ENCODE measurements around the gene GOLGA6L10. TPM values are rescaled to one million over a fixed set of nuclear protein-coding genes. Genes with fewer than 3 reads are reported as not detected.
"Not testable (repeated sequence)": the region's sequence is repeated elsewhere in the genome, so short reads cannot be mapped to it uniquely, and the experiment has no call there.

The GOLGA6L10 gene, protein sequence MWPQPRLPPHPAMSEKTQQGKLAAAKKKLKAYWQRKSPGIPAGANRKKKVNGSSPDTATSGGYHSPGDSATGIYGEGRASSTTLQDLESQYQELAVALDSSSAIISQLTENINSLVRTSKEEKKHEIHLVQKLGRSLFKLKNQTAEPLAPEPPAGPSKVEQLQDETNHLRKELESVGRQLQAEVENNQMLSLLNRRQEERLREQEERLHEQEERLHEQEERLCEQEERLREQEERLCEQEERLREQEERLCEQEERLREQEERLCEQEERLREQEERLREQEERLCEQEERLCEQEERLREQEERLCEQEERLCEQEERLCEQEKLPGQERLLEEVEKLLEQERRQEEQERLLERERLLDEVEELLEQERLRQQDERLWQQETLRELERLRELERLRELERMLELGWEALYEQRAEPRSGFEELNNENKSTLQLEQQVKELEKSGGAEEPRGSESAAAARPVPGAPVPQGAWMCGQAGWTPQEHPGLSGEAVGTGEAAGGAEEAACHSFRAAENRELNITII
- total RNA-seq: 1 to 10 TPM in 1 of 2 experiments, under 1 TPM in 1; 0.95 to 1.1 TPM

DNA sequence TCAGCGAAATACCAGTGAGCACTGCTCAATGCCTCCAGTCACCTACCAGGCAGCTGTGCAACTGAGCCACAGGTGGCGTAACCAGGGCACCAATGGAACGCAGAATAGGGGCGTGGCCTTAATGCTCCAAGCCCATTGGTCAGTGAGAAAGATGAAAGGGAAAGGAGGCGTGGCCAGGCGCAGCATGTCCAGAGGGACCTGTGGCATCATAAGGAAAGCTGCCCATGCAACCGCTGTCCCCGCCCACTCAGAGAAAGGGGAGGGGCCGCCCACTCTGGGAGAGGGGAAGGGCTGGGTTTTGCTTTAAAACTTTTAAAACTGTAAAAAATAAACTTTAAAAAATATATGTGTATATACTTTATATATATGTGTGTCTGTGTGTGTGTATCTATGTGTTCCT is at the start of gene GOLGA6L10:
TSS of gene GOLGA6L10 (minus strand) at position 101 of the 400 bp plus-strand sequence. CDS start at position 1, 100 bp downstream.
- H3K36me3 Mint-ChIP-seq (ENCODE audit: low read depth); H3K27ac Mint-ChIP-seq; H3K4me3 Mint-ChIP-seq; POLR2A ChIA-PET; H3K27me3 Mint-ChIP-seq; DNase-seq; H3K9me3 Mint-ChIP-seq; CTCF ChIA-PET; H3K4me1 Mint-ChIP-seq: not testable (repeated sequence)

- Mint-ChIP-seq H3K9me3 (no peaks in the 10 kb centered on the region), H3K27ac (no peak overlapping the region), H3K4me1 (peaks cover 3% of the 10 kb centered on the region), H3K4me3 (no peak overlapping the region), H3K36me3 (ENCODE audit: low read depth) (no peaks in the 10 kb centered on the region), H3K27me3 (no peaks in the 10 kb centered on the region)
- ChIA-PET POLR2A (no interaction called here), CTCF (no interaction called here)
- DNase-seq: no peak
Observed at GRCh38 chr15:82398785-82399184, 49.5 kb upstream of the GOLGA6L10 start.

DNA sequence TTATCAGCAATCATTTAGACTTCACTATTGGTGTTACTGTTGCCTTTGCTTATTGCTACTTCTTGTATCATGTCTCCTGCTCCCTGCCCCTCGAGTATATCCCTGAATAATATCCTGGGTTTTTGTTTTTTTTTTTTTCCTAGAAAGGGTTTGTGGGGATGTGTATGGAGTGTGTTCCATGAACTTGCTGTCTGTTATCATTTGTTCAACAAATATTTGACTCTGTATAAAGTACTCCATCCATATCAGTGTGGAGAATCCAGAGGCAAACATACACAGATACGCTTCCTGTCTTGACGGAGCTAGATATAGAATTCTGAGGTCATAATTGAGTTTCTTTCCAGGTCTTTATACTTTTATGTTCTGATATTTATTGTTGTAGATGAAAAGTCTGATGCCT is 48.5 kb upstream of the GOLGA6L10 start:
- Mint-ChIP-seq H3K9me3 (no peaks in the 10 kb centered on the region), H3K27ac (no peak overlapping the region), H3K36me3 (ENCODE audit: low read depth) (no peaks in the 10 kb centered on the region), H3K27me3 (no peaks in the 10 kb centered on the region), H3K4me1 (peaks cover 3% of the 10 kb centered on the region), H3K4me3 (no peak overlapping the region)
- CTCF ChIA-PET: no interaction called here
- POLR2A ChIA-PET: no interaction called here
- no peak for DNase-seq

DNA sequence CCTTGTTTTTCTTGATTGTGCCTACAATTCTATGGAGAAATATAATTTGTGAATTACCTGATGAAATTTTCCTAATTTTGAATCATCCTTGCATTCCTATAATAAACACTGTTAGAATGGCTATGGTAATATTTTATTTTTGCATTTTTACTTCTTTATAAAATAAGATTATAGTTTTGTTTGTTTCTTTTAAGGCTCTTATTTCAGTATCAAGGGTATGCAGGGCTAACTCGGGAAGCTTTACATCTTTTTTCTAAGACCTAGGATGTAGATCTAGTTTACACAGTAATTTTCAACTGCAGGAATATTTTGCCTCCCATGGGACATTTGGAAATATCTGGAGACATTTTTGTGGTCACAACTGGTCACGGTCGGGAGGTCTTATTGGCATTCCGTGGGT is 46.5 kb upstream of the GOLGA6L10 start:
- H3K27me3 Mint-ChIP-seq; H3K9me3 Mint-ChIP-seq; H3K4me1 Mint-ChIP-seq; H3K27ac Mint-ChIP-seq; DNase-seq; H3K36me3 Mint-ChIP-seq (ENCODE audit: low read depth); CTCF ChIA-PET; H3K4me3 Mint-ChIP-seq; POLR2A ChIA-PET: not testable (repeated sequence)

DNA sequence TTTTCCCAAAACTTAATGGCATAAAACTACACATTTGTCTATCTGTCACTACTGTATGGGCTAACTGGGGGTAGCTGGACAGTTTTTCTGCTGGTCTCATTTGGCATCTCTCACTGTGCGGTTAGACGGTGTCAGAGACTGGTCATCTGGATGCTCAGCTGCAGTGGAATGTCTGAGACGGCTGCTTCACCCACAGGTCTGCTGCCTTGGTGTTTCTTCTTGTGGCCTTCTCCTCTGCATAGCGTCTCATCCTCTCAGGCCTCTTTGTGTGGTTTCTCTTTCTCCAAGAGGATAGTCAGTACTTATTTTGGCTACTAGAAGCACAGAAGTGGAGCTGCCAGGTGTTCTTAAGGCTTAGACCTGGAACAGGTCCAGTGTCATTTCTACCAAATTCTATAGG is 44.4 kb upstream of the GOLGA6L10 start:
- Mint-ChIP-seq H3K36me3 (ENCODE audit: low read depth) (no peaks in the 10 kb centered on the region), H3K9me3 (no peaks in the 10 kb centered on the region), H3K27me3 (no peaks in the 10 kb centered on the region), H3K27ac (no peak overlapping the region), H3K4me3 (no peak overlapping the region), H3K4me1 (no peaks in the 10 kb centered on the region)
- ChIA-PET POLR2A (no interaction called here), CTCF (no interaction called here)
- no peak for DNase-seq

DNA sequence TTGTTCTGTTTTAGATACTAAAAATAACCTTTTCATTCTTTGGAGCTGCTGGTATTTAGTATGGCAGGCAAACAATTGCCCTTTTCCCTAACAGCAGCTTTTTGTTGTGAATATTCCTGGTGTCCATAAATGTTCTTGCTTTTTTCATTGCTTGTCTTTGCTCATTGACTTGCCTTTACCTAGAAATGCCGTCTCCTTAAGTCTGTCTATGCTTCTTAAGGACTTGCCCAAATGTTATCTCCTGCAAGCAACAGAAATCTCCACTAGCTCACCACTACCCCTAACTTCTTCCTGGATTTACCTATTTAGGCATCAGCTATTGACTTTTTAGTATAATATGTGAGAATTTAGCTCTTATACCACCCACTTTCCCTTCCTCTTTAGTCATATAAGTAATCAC is 42.8 kb upstream of the GOLGA6L10 start:
- DNase-seq; H3K9me3 Mint-ChIP-seq; H3K27me3 Mint-ChIP-seq; H3K4me3 Mint-ChIP-seq; H3K4me1 Mint-ChIP-seq; H3K27ac Mint-ChIP-seq; CTCF ChIA-PET; H3K36me3 Mint-ChIP-seq (ENCODE audit: low read depth); POLR2A ChIA-PET: not testable (repeated sequence)

DNA sequence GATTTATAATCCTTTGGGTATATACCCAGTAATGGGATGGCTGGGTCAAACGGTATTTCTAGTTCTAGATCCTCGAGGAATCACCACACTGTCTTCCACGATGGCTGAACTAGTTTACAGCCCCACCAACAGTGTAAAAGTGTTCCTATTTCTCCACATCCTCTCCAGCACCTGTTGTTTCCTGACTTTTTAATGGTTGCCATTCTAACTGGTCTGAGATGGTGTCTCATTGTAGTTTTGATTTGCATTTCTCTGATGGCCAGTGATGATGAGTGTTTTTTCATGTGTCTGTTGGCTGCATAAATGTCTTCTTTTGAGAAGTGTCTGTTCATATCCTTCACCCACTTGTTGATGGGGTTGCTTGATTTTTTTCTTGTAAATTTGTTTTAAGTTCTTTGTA is 40.9 kb upstream of the GOLGA6L10 start:
- H3K4me3 Mint-ChIP-seq; DNase-seq; H3K36me3 Mint-ChIP-seq (ENCODE audit: low read depth); H3K27me3 Mint-ChIP-seq; CTCF ChIA-PET; POLR2A ChIA-PET; H3K27ac Mint-ChIP-seq; H3K9me3 Mint-ChIP-seq; H3K4me1 Mint-ChIP-seq: not testable (repeated sequence)

DNA sequence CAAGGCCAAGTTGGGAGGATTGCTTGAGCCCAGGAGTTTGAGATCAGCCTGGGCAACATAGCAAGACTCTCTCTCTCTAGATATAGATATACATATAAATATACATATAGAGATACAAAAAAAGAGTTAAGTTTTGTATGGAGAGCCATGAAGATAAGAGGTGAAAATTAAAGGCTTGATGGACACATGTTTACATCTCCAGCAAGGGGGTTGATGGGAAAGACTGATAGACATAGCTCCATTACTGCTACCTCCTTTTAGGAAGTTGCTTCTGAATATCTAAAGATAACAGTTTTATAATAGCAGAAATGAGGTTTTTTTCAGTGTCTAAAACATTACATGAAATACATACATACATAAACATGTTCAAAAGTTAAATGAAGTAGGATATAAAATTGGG is 37.9 kb upstream of the GOLGA6L10 start:
- POLR2A ChIA-PET; H3K4me3 Mint-ChIP-seq; H3K4me1 Mint-ChIP-seq; H3K27ac Mint-ChIP-seq; H3K9me3 Mint-ChIP-seq; CTCF ChIA-PET; DNase-seq; H3K36me3 Mint-ChIP-seq (ENCODE audit: low read depth); H3K27me3 Mint-ChIP-seq: not testable (repeated sequence)

- H3K27me3 Mint-ChIP-seq, H3K27ac Mint-ChIP-seq, H3K4me3 Mint-ChIP-seq: not testable (repeated sequence)
Observed at GRCh38 chr15:82381330-82381955, 32.2 kb upstream of the GOLGA6L10 start.

DNA sequence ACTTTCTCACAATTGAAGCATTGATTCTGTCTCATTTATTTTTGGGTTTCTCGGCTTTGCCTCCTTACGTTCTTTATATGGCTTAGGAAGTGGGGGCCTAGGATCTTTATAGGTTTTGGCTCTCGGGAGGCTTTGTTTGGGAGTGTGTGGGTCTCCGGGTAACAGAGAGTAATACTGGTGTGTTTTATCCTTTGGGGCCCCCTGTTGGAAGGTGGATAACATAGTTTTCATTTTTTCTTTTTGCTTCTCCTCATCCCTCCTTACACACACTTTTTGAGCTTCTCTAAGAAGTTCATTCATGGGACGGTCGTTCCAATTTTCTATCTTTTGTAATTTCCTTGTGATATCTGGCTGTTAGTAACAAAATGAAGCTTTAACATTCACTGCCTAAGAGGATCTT is 30.3 kb upstream of the GOLGA6L10 start:
- H3K4me3 Mint-ChIP-seq; DNase-seq; H3K9me3 Mint-ChIP-seq; H3K4me1 Mint-ChIP-seq; H3K27ac Mint-ChIP-seq; H3K36me3 Mint-ChIP-seq (ENCODE audit: low read depth); CTCF ChIA-PET; H3K27me3 Mint-ChIP-seq: not testable (repeated sequence)
- POLR2A ChIA-PET: interaction anchor here (0.6 kb wide), 1 partner anchor 28 kb away, joined by 3 read pairs; no protein-coding TSS in a partner anchor

More at GRCh38 chr15:82381330-82381955, 32.2 kb upstream of the GOLGA6L10 start:
- DNase-seq; H3K9me3 Mint-ChIP-seq; POLR2A ChIA-PET; H3K4me1 Mint-ChIP-seq; H3K36me3 Mint-ChIP-seq (ENCODE audit: low read depth); CTCF ChIA-PET: not testable (repeated sequence)

DNA sequence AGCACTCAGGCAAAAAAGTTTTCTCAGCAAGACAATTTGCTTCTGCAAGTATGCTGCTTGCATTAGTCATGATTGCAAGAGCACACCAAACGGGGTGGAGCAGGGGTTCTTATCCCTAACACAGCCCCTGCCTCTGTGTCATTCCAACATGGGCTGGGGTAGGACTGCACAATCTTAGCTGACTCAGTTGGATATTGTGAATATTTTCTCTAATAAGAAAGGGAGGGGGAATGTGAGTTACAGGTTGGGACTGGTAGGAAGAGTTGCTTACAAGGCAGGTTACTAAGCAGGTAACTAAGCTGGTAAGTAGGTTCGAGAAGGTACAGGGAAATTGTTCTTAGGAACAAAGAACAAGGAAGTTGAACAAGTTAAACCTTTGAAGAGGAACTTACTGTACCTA is 24.4 kb upstream of the GOLGA6L10 start:
- H3K27me3 Mint-ChIP-seq; H3K4me3 Mint-ChIP-seq; H3K9me3 Mint-ChIP-seq; POLR2A ChIA-PET; H3K27ac Mint-ChIP-seq; CTCF ChIA-PET; H3K4me1 Mint-ChIP-seq; H3K36me3 Mint-ChIP-seq (ENCODE audit: low read depth); DNase-seq: not testable (repeated sequence)

DNA sequence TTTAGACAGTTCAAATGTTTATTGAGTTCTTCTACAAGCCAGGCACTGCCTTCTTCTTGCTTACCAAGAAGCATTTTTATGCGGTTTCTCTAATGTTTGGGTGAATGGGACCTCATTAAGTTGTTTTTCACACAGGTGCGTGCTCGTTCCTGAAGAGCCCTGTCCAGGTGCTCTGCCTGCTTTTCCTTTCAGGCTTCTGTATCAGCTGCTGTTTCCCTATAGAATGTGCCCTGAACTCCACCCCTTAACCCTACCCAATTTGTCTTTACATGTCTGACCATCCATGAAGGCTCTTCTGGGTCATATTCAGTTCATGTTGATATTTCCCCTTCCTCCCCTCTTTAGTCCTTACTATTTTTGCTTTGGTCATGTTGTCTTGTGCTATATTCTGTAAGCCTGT is 22.4 kb upstream of the GOLGA6L10 start:
- Mint-ChIP-seq H3K4me3 (no peak overlapping the region), H3K27me3 (no peaks in the 10 kb centered on the region), H3K9me3 (peaks cover 4% of the 10 kb centered on the region), H3K4me1 (peaks cover 1% of the 10 kb centered on the region), H3K27ac (no peak overlapping the region), H3K36me3 (ENCODE audit: low read depth) (no peaks in the 10 kb centered on the region)
- ChIA-PET POLR2A (no interaction called here), CTCF (no interaction called here)
- DNase-seq: no peak

GRCh38 chr15:82367790-82368189 is 18.5 kb upstream of the GOLGA6L10 start:
- H3K4me1 Mint-ChIP-seq; POLR2A ChIA-PET; CTCF ChIA-PET; H3K4me3 Mint-ChIP-seq; H3K27me3 Mint-ChIP-seq; H3K36me3 Mint-ChIP-seq (ENCODE audit: low read depth); DNase-seq; H3K27ac Mint-ChIP-seq; H3K9me3 Mint-ChIP-seq: not testable (repeated sequence)

- H3K4me1 Mint-ChIP-seq; H3K27ac Mint-ChIP-seq; POLR2A ChIA-PET; H3K27me3 Mint-ChIP-seq; H3K9me3 Mint-ChIP-seq; H3K36me3 Mint-ChIP-seq (ENCODE audit: low read depth); CTCF ChIA-PET; H3K4me3 Mint-ChIP-seq: not testable (repeated sequence)
- peak; percentile 26 for DNase-seq
Observed at GRCh38 chr15:82365692-82366323, 16.5 kb upstream of the GOLGA6L10 start.

Measured in activated CD4-positive, alpha-beta memory T cell treated with anti-CD3 and anti-CD28 coated beads, Interleukin-2, amount 10 ng/mL, durations not matched to agents 7 days and 5 days (primary cell).